ENCODE measurements around the gene DESI2.

DESI2 gene

DNA sequence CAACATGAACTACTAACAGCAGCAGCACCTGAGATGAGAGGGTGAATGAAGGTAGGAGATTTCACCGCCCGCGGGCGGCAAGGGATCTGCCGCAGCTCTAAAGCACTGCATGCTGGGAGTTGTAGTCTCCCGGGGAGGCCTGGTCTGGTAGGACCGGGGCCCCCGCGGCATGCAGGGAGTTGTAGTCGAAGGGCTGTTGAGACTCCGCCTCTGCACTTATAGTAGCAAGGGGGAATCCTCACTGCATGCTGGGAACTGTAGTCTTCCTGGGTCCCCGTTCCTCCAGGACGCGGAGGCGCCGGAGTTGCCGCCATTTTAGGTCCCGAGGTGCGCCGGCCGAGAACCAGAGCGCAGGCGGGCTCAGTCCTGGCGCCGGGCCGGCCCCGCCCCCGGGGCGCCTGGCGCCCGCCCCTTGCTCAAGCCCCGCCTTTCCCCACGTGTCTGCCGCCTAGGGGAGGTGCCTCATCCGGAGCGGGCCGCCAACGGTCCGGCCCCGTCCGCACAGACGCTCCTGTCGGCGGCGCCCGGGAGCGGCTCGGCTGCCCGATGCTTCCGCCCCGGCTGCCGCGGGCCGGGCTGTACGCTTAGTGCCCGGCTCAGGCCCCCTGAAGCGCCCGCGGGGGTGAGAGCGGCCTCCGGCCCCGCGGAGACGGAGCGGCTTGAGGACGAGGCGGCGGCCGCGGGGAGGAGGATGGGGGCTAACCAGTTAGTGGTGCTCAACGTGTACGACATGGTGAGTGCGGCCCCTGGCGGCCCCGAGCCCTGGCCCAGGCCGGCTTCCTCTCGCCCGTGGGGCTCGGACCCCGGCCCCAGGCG, at the start of gene DESI2:
TSS of gene DESI2 (plus strand) at position 504 of the 816 bp plus-strand sequence. CDS start at position 692, 188 bp downstream.
- Histone ChIP-seq H3K4me1 (ENCODE audit: low read length) (peaks cover 19% of the 10 kb centered on the region), H3K9me2 (replicated peaks; ENCODE audit: insufficient read depth, low read length) (no peaks in the 10 kb centered on the region), H3K27ac (ENCODE audit: low read length) (peak within 1 kb of the TSS; percentile 53; the same call in 1 of the 2 replicates), H3F3A (ENCODE audit: insufficient read depth, low read length) (no peaks in the 10 kb centered on the region), H4K20me1 (ENCODE audit: insufficient read depth, low read length) (no peaks in the 10 kb centered on the region), H2AFZ (ENCODE audit: low read length) (peak within 1 kb of the TSS; percentile 89), H3K4me3 (ENCODE audit: low read length) (peak within 1 kb of the TSS; percentile 72), H3K79me2 (ENCODE audit: low read length) (peaks cover 46% of the 10 kb centered on the region), H3K9me3 (replicated peaks; ENCODE audit: insufficient read depth, low read length) (no peaks in the 10 kb centered on the region), H3K36me3 (replicated peaks; ENCODE audit: insufficient read depth, low read length) (no peaks in the 10 kb centered on the region), H3K9ac (ENCODE audit: low read length) (peak within 1 kb of the TSS; percentile 72), H3K4me2 (ENCODE audit: low read depth, low read length) (peak within 1 kb of the TSS; percentile 83), H3K27me3 (replicated peaks; ENCODE audit: insufficient read depth, low read length) (no peaks in the 10 kb centered on the region)
- DNase-seq: peak; percentile 99
- TF ChIP-seq EZH2 (optimal IDR thresholded peaks at IDR 0.05; ENCODE audit: low read depth, low read length) (no peak), EZH2phosphoT487 (IDR thresholded peaks at IDR 0.05; ENCODE audit: low read length) (no peak)
- TF ChIP-seq, protein P1, sequence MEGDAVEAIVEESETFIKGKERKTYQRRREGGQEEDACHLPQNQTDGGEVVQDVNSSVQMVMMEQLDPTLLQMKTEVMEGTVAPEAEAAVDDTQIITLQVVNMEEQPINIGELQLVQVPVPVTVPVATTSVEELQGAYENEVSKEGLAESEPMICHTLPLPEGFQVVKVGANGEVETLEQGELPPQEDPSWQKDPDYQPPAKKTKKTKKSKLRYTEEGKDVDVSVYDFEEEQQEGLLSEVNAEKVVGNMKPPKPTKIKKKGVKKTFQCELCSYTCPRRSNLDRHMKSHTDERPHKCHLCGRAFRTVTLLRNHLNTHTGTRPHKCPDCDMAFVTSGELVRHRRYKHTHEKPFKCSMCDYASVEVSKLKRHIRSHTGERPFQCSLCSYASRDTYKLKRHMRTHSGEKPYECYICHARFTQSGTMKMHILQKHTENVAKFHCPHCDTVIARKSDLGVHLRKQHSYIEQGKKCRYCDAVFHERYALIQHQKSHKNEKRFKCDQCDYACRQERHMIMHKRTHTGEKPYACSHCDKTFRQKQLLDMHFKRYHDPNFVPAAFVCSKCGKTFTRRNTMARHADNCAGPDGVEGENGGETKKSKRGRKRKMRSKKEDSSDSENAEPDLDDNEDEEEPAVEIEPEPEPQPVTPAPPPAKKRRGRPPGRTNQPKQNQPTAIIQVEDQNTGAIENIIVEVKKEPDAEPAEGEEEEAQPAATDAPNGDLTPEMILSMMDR (IDR thresholded peaks at IDR 0.05; ENCODE audit: low read length): peak; percentile 58

DNA sequence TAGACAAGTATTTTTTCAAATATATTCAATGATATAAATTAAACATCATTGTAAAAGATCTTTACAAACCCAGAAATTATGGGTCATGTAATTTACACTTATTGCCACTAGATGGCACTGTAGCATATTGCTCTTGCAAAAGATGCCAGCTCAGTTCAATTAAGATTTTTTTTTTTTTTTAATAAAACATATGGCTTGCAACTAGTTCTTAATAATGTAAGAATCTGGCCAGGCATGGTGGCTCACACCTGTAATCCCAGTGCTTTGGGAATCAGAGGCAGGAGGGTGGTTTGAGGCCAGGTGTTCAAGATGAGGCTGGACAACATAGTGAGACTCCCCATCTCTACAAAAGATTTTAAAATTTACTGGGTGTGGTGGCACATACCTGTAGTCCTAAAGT, 49.4 kb upstream of the DESI2 start:
- TF ChIP-seq, protein P1 (IDR thresholded peaks at IDR 0.05; ENCODE audit: low read length): peak; percentile 75
- TF ChIP-seq EZH2 (optimal IDR thresholded peaks at IDR 0.05; ENCODE audit: low read depth, low read length): no peak
- no peaks in the 10 kb centered on the region for H3K9me3 ChIP-seq (replicated peaks; ENCODE audit: insufficient read depth, low read length)
- no peak overlapping the region for H3K27ac ChIP-seq (ENCODE audit: low read length)
- no peak overlapping the region for H3K4me3 ChIP-seq (ENCODE audit: low read length)
- no peaks in the 10 kb centered on the region for H4K20me1 ChIP-seq (ENCODE audit: insufficient read depth, low read length)
- no peak overlapping the region for H3K9ac ChIP-seq (ENCODE audit: low read length)
- H3K4me2 ChIP-seq (ENCODE audit: low read depth, low read length): no peak overlapping the region
- H3K27me3 ChIP-seq (replicated peaks; ENCODE audit: insufficient read depth, low read length): no peaks in the 10 kb centered on the region
- peak; percentile 57 for DNase-seq
- no peaks in the 10 kb centered on the region for H3K79me2 ChIP-seq (ENCODE audit: low read length)
- H3K36me3 ChIP-seq (replicated peaks; ENCODE audit: insufficient read depth, low read length): no peaks in the 10 kb centered on the region
- no peaks in the 10 kb centered on the region for H3F3A ChIP-seq (ENCODE audit: insufficient read depth, low read length)
- no peaks in the 10 kb centered on the region for H3K4me1 ChIP-seq (ENCODE audit: low read length)
- H3K9me2 ChIP-seq (replicated peaks; ENCODE audit: insufficient read depth, low read length): no peaks in the 10 kb centered on the region
- H2AFZ ChIP-seq (ENCODE audit: low read length): no peak overlapping the region

DNA sequence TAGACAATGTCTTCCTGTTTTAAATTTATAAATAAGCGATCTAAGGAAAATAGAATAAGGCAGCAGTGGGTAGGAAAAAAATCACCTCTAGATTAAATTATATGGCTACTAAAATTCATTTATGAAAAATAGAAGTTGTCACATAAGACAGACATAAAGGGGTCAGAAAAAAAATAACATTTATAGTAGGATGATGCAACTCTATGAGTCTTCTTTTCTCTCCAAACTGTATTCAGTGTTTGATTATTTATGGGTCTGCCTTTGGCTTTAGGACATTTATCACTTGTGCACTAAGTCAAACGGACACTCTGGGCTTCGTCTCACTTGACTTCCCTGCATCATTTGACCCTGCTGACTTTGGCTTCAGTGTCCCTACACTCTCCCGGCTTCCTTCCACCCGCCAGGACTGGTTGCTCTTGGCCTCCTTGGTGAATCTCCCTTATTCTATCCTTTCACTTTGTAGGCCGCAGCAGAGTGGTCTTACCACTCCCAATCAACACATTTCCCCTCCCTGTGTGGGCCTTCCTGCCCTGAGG, 47.0 kb upstream of the DESI2 start:
- no peaks in the 10 kb centered on the region for H3K9me3 ChIP-seq (replicated peaks; ENCODE audit: insufficient read depth, low read length)
- no peak overlapping the region for H3K9ac ChIP-seq (ENCODE audit: low read length)
- H3F3A ChIP-seq (ENCODE audit: insufficient read depth, low read length): no peaks in the 10 kb centered on the region
- no peaks in the 10 kb centered on the region for H3K79me2 ChIP-seq (ENCODE audit: low read length)
- no peak overlapping the region for H3K4me3 ChIP-seq (ENCODE audit: low read length)
- H3K9me2 ChIP-seq (replicated peaks; ENCODE audit: insufficient read depth, low read length): no peaks in the 10 kb centered on the region
- no peaks in the 10 kb centered on the region for H4K20me1 ChIP-seq (ENCODE audit: insufficient read depth, low read length)
- H3K36me3 ChIP-seq (replicated peaks; ENCODE audit: insufficient read depth, low read length): no peaks in the 10 kb centered on the region
- H3K4me2 ChIP-seq (ENCODE audit: low read depth, low read length): no peak overlapping the region
- H2AFZ ChIP-seq (ENCODE audit: low read length): no peak overlapping the region
- H3K4me1 ChIP-seq (ENCODE audit: low read length): no peaks in the 10 kb centered on the region
- no peak for DNase-seq
- H3K27me3 ChIP-seq (replicated peaks; ENCODE audit: insufficient read depth, low read length): no peaks in the 10 kb centered on the region
- TF ChIP-seq EZH2phosphoT487 (IDR thresholded peaks at IDR 0.05; ENCODE audit: low read length): no peak
- TF ChIP-seq, protein P1 (IDR thresholded peaks at IDR 0.05; ENCODE audit: low read length): no peak
- no peak for TF ChIP-seq EZH2 (optimal IDR thresholded peaks at IDR 0.05; ENCODE audit: low read depth, low read length)
- H3K27ac ChIP-seq (ENCODE audit: low read length): no peak overlapping the region
